Endothelial cell of umbilical vein (primary cell): ENCODE data around the gene ANKRD27. TPM values are rescaled to one million over a fixed set of nuclear protein-coding genes. Genes with fewer than 3 reads are reported as not detected.

Experiments used
- BruUV-seq: library from RNA; stranded (reverse); fragments of 400-500 nt; replicated peaks from 2 replicates; lab custom pipeline; 2021; lab: Mats Ljungman, UMichigan
- CTCF ChIA-PET: fragments of 300-600, 350-600 bp; sonication (Branson Sonifier 250); formaldehyde crosslinking; loops from one replicate; lab custom pipeline; 2021; ENCODE audit warnings: antibody characterized with exemption, inconsistent platforms; lab: Charles Lee
- POLR2A ChIA-PET: fragments of 300-600, 350-600 bp; sonication (Branson Sonifier 250); formaldehyde crosslinking; loops from one replicate; lab custom pipeline; 2021; ENCODE audit warnings: antibody characterized with exemption, inconsistent platforms; lab: Charles Lee
- DNase-seq: peaks from one replicate; pipeline ENCODE4 v3.0.0-alpha.2; 2011; ENCODE audit warnings: low read depth, low spot score
- FAIRE-seq: peaks from 2 replicates; lab custom pipeline; 2011; peaks lifted over from hg19 to GRCh38; lab: Jason Lieb, UNC
- H2AFZ ChIP-seq: 2 replicates; pipeline ENCODE4 v1.6.0; 2012; ENCODE audit warnings: low read depth, low read length, control low read depth, inconsistent platforms
- H3K27ac ChIP-seq: 2 replicates; pipeline ENCODE4 v1.5.1; 2011; ENCODE audit warnings: low read depth, mild to moderate bottlenecking, control low read depth, low read length, moderate library complexity; ENCODE audit not compliant: insufficient read depth
- H3K27me3 ChIP-seq, 2 experiments: 2 replicates each; pipeline versions ENCODE4 v1.6.0 to v1.6.1; 2011; ENCODE audit warnings: low read length in 2 of 2, mixed read lengths in 1 of 2; ENCODE audit not compliant: control insufficient read depth in 2 of 2, insufficient read depth in 2 of 2
- H3K36me3 ChIP-seq, 2 experiments: 2 replicates in 1 of 2; 3 replicates in 1 of 2; pipeline ENCODE4 v1.5.1; 2011; ENCODE audit warnings: low read length in 2 of 2, mild to moderate bottlenecking in 1 of 2, moderate library complexity in 1 of 2; ENCODE audit not compliant: control insufficient read depth in 2 of 2, insufficient read depth in 2 of 2; ENCODE audit errors: extremely low read depth in 1 of 2
- H3K4me1 ChIP-seq: 3 replicates; pipeline ENCODE4 v1.5.1; 2011; ENCODE audit warnings: mild to moderate bottlenecking, low read length; ENCODE audit not compliant: control insufficient read depth, insufficient read depth; ENCODE audit errors: extremely low read depth
- H3K4me2 ChIP-seq: 2 replicates; pipeline ENCODE4 v1.6.1; 2011; ENCODE audit warnings: low read length, control low read depth, mixed read lengths; ENCODE audit not compliant: insufficient read depth
- H3K4me3 ChIP-seq, 3 experiments: fragments of 200-600 bp in 1 of 3; sonication (generic), shearing (Covaris generic) in 1 of 3; replicated peaks in 1 of 3; 2 replicates each; pipeline ENCODE4 v1.5.1; 2011 to 2016; ENCODE audit warnings: control low read depth in 3 of 3, low read length in 3 of 3, mild to moderate bottlenecking in 2 of 3, inconsistent platforms in 1 of 3, low read depth in 1 of 3, moderate library complexity in 1 of 3; ENCODE audit not compliant: insufficient read depth in 1 of 3
- H3K79me2 ChIP-seq: 2 replicates; pipeline ENCODE4 v1.6.0; 2012; ENCODE audit warnings: low read length, inconsistent platforms; ENCODE audit not compliant: control insufficient read depth, insufficient read depth
- H3K9ac ChIP-seq: replicated peaks from 2 replicates; pipeline ENCODE3; 2011; ENCODE audit warnings: low read length, control low read depth; ENCODE audit not compliant: insufficient read depth; ENCODE audit errors: extremely low read depth
- H3K9me1 ChIP-seq: replicated peaks from 3 replicates; pipeline ENCODE4 v1.6.0; 2011; ENCODE audit warnings: mild to moderate bottlenecking, low read length; ENCODE audit not compliant: control insufficient read depth, insufficient read depth; ENCODE audit errors: extremely low read depth
- H3K9me3 ChIP-seq: replicated peaks from 2 replicates; pipeline ENCODE4 v1.5.1; 2012; ENCODE audit warnings: low read length, inconsistent platforms; ENCODE audit not compliant: control insufficient read depth, insufficient read depth
- H4K20me1 ChIP-seq: replicated peaks from 2 replicates; pipeline ENCODE3; 2011; ENCODE audit warnings: mild to moderate bottlenecking, low read length; ENCODE audit not compliant: control insufficient read depth, insufficient read depth; ENCODE audit errors: extremely low read depth
- CTCF ChIP-seq, 2 donors: IDR thresholded peaks; 1 replicate in 1 of 2; 2 replicates in 1 of 2; pipeline ENCODE4 v1.5.1; 2011; ENCODE audit warnings: low read length in 2 of 2, mild to moderate bottlenecking in 2 of 2, moderate library complexity in 2 of 2, control low read depth in 1 of 2, inconsistent platforms in 1 of 2, low read depth in 1 of 2; ENCODE audit not compliant: insufficient read depth in 1 of 2; ENCODE audit errors: extremely low read depth in 1 of 2
- EZH2 ChIP-seq: IDR thresholded peaks from 2 replicates; pipeline ENCODE4 v1.6.1; 2012; ENCODE audit warnings: borderline replicate concordance, low read depth, mild to moderate bottlenecking, moderate library complexity, low read length, inconsistent platforms; ENCODE audit not compliant: severe bottlenecking
- FOS ChIP-seq: IDR thresholded peaks from 2 replicates; pipeline ENCODE4 v1.6.1; 2011; ENCODE audit warnings: mild to moderate bottlenecking, low read length, moderate library complexity, borderline replicate concordance; ENCODE audit not compliant: insufficient read depth
- GATA2 ChIP-seq: IDR thresholded peaks from 2 replicates; pipeline ENCODE4 v1.7.0; 2011; ENCODE audit warnings: low read depth, mild to moderate bottlenecking, moderate library complexity, mixed read lengths, low read length; ENCODE audit not compliant: insufficient read length, insufficient read depth
- JUN ChIP-seq: IDR thresholded peaks from 2 replicates; pipeline ENCODE4 v1.6.1; 2011; ENCODE audit warnings: borderline replicate concordance, low read depth; ENCODE audit not compliant: insufficient read length, insufficient read depth
- MAX ChIP-seq: IDR thresholded peaks from 2 replicates; pipeline ENCODE4 v1.6.1; 2011; ENCODE audit not compliant: insufficient read depth, insufficient read length
- MYC ChIP-seq: IDR thresholded peaks from one replicate; pipeline ENCODE4 v1.6.1; 2011; ENCODE audit warnings: mild to moderate bottlenecking, low read depth, low read length
- POLR2A ChIP-seq: IDR thresholded peaks from 2 replicates; pipeline ENCODE4 v1.6.1; 2012; ENCODE audit warnings: low read depth, mild to moderate bottlenecking, control low read depth, low read length
- POLR2AphosphoS5 ChIP-seq: IDR thresholded peaks from 2 replicates; pipeline ENCODE4 v1.6.1; 2012; ENCODE audit warnings: low read depth, mild to moderate bottlenecking, control low read depth, low read length, moderate library complexity; ENCODE audit not compliant: insufficient read depth
- dilution Hi-C: fragments of 300-500 bp; cut with MboI; formaldehyde crosslinking; loops from one replicate; pipeline ENCODE4 v1.15.0; 2019; ENCODE audit warnings: low sequenced_read_pairs; ENCODE audit not compliant: extremely low pct_ligation_motif_present
- intact Hi-C: fragments of 100-400 bp; cut with micrococcal nuclease; formaldehyde crosslinking; loops from one replicate; pipeline ENCODE4 v1.10.0; 2022
- polyA plus RNA-seq, 4 experiments: library from polyadenylated mRNA; depleted of rRNA in 3 of 4; stranded (reverse) in 3 of 4; unstranded in 1 of 4; fragments of >200 nt; gene quantifications; 2 replicates each; pipeline versions ENCODE4 v1.2.1 to v1.2.3, GENCODE V29; 2011 to 2012; ENCODE audit warnings: missing spikeins in 1 of 4
- total RNA-seq: library from RNA; stranded (reverse); gene quantifications from 2 replicates; pipeline ENCODE4 v1.2.3, GENCODE V29; 2021

The ANKRD27 gene
- total and polyA plus RNA-seq, 2 donors (not counting 3 experiments of a cell fraction or from before 2014, with no cell fraction given): 18.3 to 37.4 TPM

GRCh38 chr19:32669310-32669709 lies 5.7 kb downstream of the ANKRD27 start:
- dilution Hi-C loops (no loop called here), intact Hi-C loops (no loop called here)
- H3K36me3 ChIP-seq: peaks cover 0 to 2% of the 10 kb centered on the region in 2 experiments
- no peaks in the 10 kb centered on the region for H3K9me3 ChIP-seq
- peaks cover 5% of the 10 kb centered on the region for H3K4me1 ChIP-seq
- ChIA-PET CTCF (no interaction called here), POLR2A (no interaction called here)
- TF ChIP-seq FOS: no peak
- no peak for TF ChIP-seq MYC
- TF ChIP-seq MAX: no peak
- TF ChIP-seq POLR2AphosphoS5: no peak
- no peak for TF ChIP-seq EZH2
- TF ChIP-seq CTCF (IDR thresholded peaks at IDR 0.05; ENCODE audit: extremely low read depth in 1 of 2, insufficient read depth in 1 of 2, low read depth in 1 of 2, low read length in 2 of 2): no peak
- no peak for TF ChIP-seq GATA2
- no peak for TF ChIP-seq JUN
- no peak for TF ChIP-seq POLR2A
- H3K4me2 ChIP-seq: no peak overlapping the region
- H3K9me1 ChIP-seq: no peaks in the 10 kb centered on the region
- no peak for DNase-seq
- H3K27ac ChIP-seq: no peak overlapping the region
- peaks cover 71% of the 10 kb centered on the region for H3K79me2 ChIP-seq
- no peak overlapping the region for H3K4me3 ChIP-seq
- FAIRE-seq: no peak
- peaks cover 3% of the 10 kb centered on the region for H4K20me1 ChIP-seq
- H3K9ac ChIP-seq: no peak overlapping the region
- H3K27me3 ChIP-seq: no peaks in the 10 kb centered on the region
- H2AFZ ChIP-seq: no peak overlapping the region
- BruUV-seq: no TSS peak
